ENCODE results near the gene DNAJC30. TPM values are rescaled to one million over a fixed set of nuclear protein-coding genes. Genes with fewer than 3 reads are reported as not detected.
"Not testable (repeated sequence)": the region's sequence is repeated elsewhere in the genome, so short reads cannot be mapped to it uniquely, and the experiment has no call there.

DNAJC30 gene
- total RNA-seq, 3 donors from 2014 or later: 8.7 to 10.5 (median 10.2) TPM

- Histone ChIP-seq H3K4me3 (no peak overlapping the region), H3K36me3 (ENCODE audit: low read depth) (no peaks in the 10 kb centered on the region), H3K9me3 (no peaks in the 10 kb centered on the region), H3K4me1 (ENCODE audit: low read depth) (peaks cover 9% of the 10 kb centered on the region)
- intact Hi-C loops (cut with DNase I, micrococcal nuclease): no loop called here
- ATAC-seq (peak; percentile 73), DNase-seq (peak in 1 of 3 donors; percentile 64)
- TF ChIP-seq, protein P1, sequence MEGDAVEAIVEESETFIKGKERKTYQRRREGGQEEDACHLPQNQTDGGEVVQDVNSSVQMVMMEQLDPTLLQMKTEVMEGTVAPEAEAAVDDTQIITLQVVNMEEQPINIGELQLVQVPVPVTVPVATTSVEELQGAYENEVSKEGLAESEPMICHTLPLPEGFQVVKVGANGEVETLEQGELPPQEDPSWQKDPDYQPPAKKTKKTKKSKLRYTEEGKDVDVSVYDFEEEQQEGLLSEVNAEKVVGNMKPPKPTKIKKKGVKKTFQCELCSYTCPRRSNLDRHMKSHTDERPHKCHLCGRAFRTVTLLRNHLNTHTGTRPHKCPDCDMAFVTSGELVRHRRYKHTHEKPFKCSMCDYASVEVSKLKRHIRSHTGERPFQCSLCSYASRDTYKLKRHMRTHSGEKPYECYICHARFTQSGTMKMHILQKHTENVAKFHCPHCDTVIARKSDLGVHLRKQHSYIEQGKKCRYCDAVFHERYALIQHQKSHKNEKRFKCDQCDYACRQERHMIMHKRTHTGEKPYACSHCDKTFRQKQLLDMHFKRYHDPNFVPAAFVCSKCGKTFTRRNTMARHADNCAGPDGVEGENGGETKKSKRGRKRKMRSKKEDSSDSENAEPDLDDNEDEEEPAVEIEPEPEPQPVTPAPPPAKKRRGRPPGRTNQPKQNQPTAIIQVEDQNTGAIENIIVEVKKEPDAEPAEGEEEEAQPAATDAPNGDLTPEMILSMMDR (IDR thresholded peaks at IDR 0.05): no peak
Observed at GRCh38 chr7:73715648-73716317, 32.5 kb upstream of the DNAJC30 start.

GRCh38 chr7:73713319-73713718 is 30.1 kb upstream of the DNAJC30 start:
- H3K4me1 ChIP-seq (ENCODE audit: low read depth); ATAC-seq; H3K36me3 ChIP-seq (ENCODE audit: low read depth); H3K4me3 ChIP-seq; intact Hi-C loops (cut with DNase I, micrococcal nuclease); DNase-seq; H3K9me3 ChIP-seq: not testable (repeated sequence)

GRCh38 chr7:73712773-73713172 is 29.5 kb upstream of the DNAJC30 start:
- Histone ChIP-seq H3K36me3 (ENCODE audit: low read depth) (no peaks in the 10 kb centered on the region), H3K4me1 (ENCODE audit: low read depth) (no peaks in the 10 kb centered on the region), H3K4me3 (no peak overlapping the region), H3K9me3 (no peaks in the 10 kb centered on the region)
- no peak for ATAC-seq
- DNase-seq: no peak
- intact Hi-C loops (cut with DNase I, micrococcal nuclease): no loop called here
- TF ChIP-seq, protein P1 (IDR thresholded peaks at IDR 0.05): no peak

GRCh38 chr7:73708961-73709549 is 25.8 kb upstream of the DNAJC30 start:
- no peaks in the 10 kb centered on the region for H3K36me3 ChIP-seq (ENCODE audit: low read depth)
- intact Hi-C loops (cut with DNase I, micrococcal nuclease): no loop called here
- TF ChIP-seq, protein P1 (IDR thresholded peaks at IDR 0.05): no peak

GRCh38 chr7:73707045-73707631 is 23.9 kb upstream of the DNAJC30 start:
- TF ChIP-seq, protein P1 (IDR thresholded peaks at IDR 0.05): no peak
- H3K9me3 ChIP-seq: no peaks in the 10 kb centered on the region
- DNase-seq: peak; percentile 94 to 96 (median 96)
- intact Hi-C loops (cut with DNase I, micrococcal nuclease): no loop called here
- H3K4me3 ChIP-seq: no peak overlapping the region
- ATAC-seq: peak; percentile 92
- H3K36me3 ChIP-seq (ENCODE audit: low read depth): no peaks in the 10 kb centered on the region
- no peaks in the 10 kb centered on the region for H3K4me1 ChIP-seq (ENCODE audit: low read depth)

More at GRCh38 chr7:73708961-73709549, 25.8 kb upstream of the DNAJC30 start:
- DNase-seq (no peak), ATAC-seq (no peak)
- Histone ChIP-seq H3K4me1 (ENCODE audit: low read depth) (no peaks in the 10 kb centered on the region), H3K9me3 (no peaks in the 10 kb centered on the region), H3K4me3 (no peak overlapping the region)

All from mucosa of descending colon (tissue), 3 donors.